K562 (cell line): ENCODE measurements around the gene DIPK1A. TPM values are rescaled to one million over a fixed set of nuclear protein-coding genes. Genes with fewer than 3 reads are reported as not detected.
A peak's percentile ranks its signal among the peaks of the same experiment; 100 is the strongest.

Experiments used
- ATAC-seq: fragments of 200-7000 bp; cut with Tn5 transposase; 3 replicates; pipeline ENCODE4 v1.9.1; 2020; ENCODE audit warnings: moderate library complexity
- BruUV-seq: library from RNA; stranded (reverse); fragments of 400-500 nt; replicated peaks from 2 replicates; lab custom pipeline; 2021; lab: Mats Ljungman, UMichigan
- CTCF ChIA-PET: fragments of 300-600 bp; formaldehyde crosslinking; extraction: SDS; loops from one replicate; lab custom pipeline; 2021; ENCODE audit warnings: low intra/inter-chr PET ratio; lab: Yijun Ruan, JAX
- POLR2A ChIA-PET: fragments of 300-600, 350-650 bp; sonication (Branson Sonifier 250); formaldehyde crosslinking; extraction: SDS; loops from one replicate; lab custom pipeline; 2021; ENCODE audit warnings: antibody characterized with exemption, inconsistent platforms; lab: Yijun Ruan, JAX
- DNase-seq, 4 experiments: peaks; one replicate each; pipeline versions ENCODE4 v3.0.0 to v3.0.0-alpha.2; 2011 to 2018; ENCODE audit warnings: low spot score in 3 of 4, mixed read lengths in 3 of 4; ENCODE audit errors: extremely low read depth in 1 of 4
- FAIRE-seq: peaks from 2 replicates; lab custom pipeline; 2011; peaks lifted over from hg19 to GRCh38; lab: Jason Lieb, UNC
- H2AFZ ChIP-seq: 2 replicates; pipeline ENCODE4 v1.6.0; 2011; ENCODE audit warnings: low read depth, low read length, control low read depth, inconsistent platforms
- H3K27ac ChIP-seq: fragments of 200-600 bp; 3 replicates; pipeline ENCODE4 v1.8.0; 2011; ENCODE audit warnings: low read depth, mild to moderate bottlenecking, control low read depth, inconsistent platforms, low read length, moderate library complexity, mixed read lengths; ENCODE audit errors: extremely low read depth
- H3K27me3 ChIP-seq, 2 experiments: fragments of 300-600 bp in 1 of 2; 2 replicates in 1 of 2; 3 replicates in 1 of 2; pipeline versions ENCODE4 v1.6.0 to v1.8.0; 2011; ENCODE audit warnings: inconsistent platforms in 2 of 2, low read length in 2 of 2, mild to moderate bottlenecking in 1 of 2, mixed read lengths in 1 of 2, moderate library complexity in 1 of 2; ENCODE audit not compliant: control insufficient read depth in 2 of 2, insufficient read depth in 2 of 2
- H3K36me3 ChIP-seq: fragments of 300-600 bp; 3 replicates; pipeline ENCODE4 v1.8.0; 2011; ENCODE audit warnings: mild to moderate bottlenecking, low read length, inconsistent platforms; ENCODE audit not compliant: control insufficient read depth, insufficient read depth
- H3K4me1 ChIP-seq, 2 experiments: fragments of 200-600 bp in 1 of 2; replicated peaks in 1 of 2; 2 replicates in 1 of 2; 3 replicates in 1 of 2; pipeline versions ENCODE4 v1.5.1 to v1.8.0; 2011; ENCODE audit warnings: inconsistent platforms in 2 of 2, low read length in 2 of 2, mild to moderate bottlenecking in 1 of 2, mixed read lengths in 1 of 2, moderate library complexity in 1 of 2; ENCODE audit not compliant: control insufficient read depth in 2 of 2, insufficient read depth in 2 of 2
- H3K4me2 ChIP-seq: 2 replicates; pipeline ENCODE4 v1.6.1; 2011; ENCODE audit warnings: low read length, control low read depth, inconsistent platforms, mixed read lengths; ENCODE audit not compliant: insufficient read depth
- H3K4me3 ChIP-seq: fragments of 200-600 bp; sonication (generic), shearing (Covaris generic); 2 replicates; pipeline ENCODE4 v1.5.1; 2016; ENCODE audit warnings: control low read depth, inconsistent platforms
- H3K79me2 ChIP-seq: fragments of 200-600 bp; 3 replicates; pipeline ENCODE4 v1.8.0; 2011; ENCODE audit warnings: low read length, inconsistent platforms; ENCODE audit not compliant: control insufficient read depth, insufficient read depth
- H3K9ac ChIP-seq, 2 experiments: 2 replicates each; pipeline versions ENCODE4 v1.6.0 to v1.6.1; 2011; ENCODE audit warnings: low read depth in 2 of 2, low read length in 2 of 2, control low read depth in 1 of 2, inconsistent platforms in 1 of 2, mild to moderate bottlenecking in 1 of 2, mixed read lengths in 1 of 2; ENCODE audit not compliant: insufficient read depth in 1 of 2
- H3K9me1 ChIP-seq: one replicate; pipeline ENCODE4 v1.6.0; 2011; ENCODE audit warnings: inconsistent platforms, mild to moderate bottlenecking, low read length, moderate library complexity; ENCODE audit not compliant: control insufficient read depth, insufficient read depth
- H3K9me3 ChIP-seq: replicated peaks from 2 replicates; pipeline ENCODE4 v1.5.1; 2011; ENCODE audit warnings: low read depth, low read length, inconsistent platforms; ENCODE audit not compliant: control insufficient read depth, insufficient read depth
- H4K20me1 ChIP-seq: replicated peaks from 2 replicates; pipeline ENCODE4 v1.6.1; 2011; ENCODE audit warnings: low read length, inconsistent platforms, mixed read lengths; ENCODE audit not compliant: control insufficient read depth, insufficient read depth
- FOXJ2 ChIP-seq: fragments of 200-800 bp; sonication (Bioruptor generic); IDR thresholded peaks from 2 replicates; pipeline ENCODE4 v1.6.1; 2016; ENCODE audit warnings: missing genetic modification characterization, missing compliant biosample characterization
- GTF2B ChIP-seq: IDR thresholded peaks from 2 replicates; pipeline ENCODE4 v1.6.1; 2011; ENCODE audit not compliant: insufficient read length; ENCODE audit errors: extremely low read depth
- KLF1 ChIP-seq: fragments of 450-650 bp; IDR thresholded peaks from 2 replicates; pipeline ENCODE4 v1.6.1; 2016; ENCODE audit warnings: missing genetic modification characterization, missing compliant biosample characterization
- NBN ChIP-seq: fragments of 450-650 bp; IDR thresholded peaks from 2 replicates; pipeline ENCODE4 v1.6.1; 2016; ENCODE audit warnings: low read depth, mild to moderate bottlenecking
- NFATC3 ChIP-seq: fragments of 450-650 bp; IDR thresholded peaks from 2 replicates; pipeline ENCODE4 v1.6.1; 2017; ENCODE audit warnings: mild to moderate bottlenecking
- PBX2 ChIP-seq, 2 experiments: IDR thresholded peaks in 1 of 2; conservative IDR thresholded peaks in 1 of 2; 2 replicates each; pipeline ENCODE4 v1.6.1; 2016; ENCODE audit warnings: low read depth in 2 of 2, mild to moderate bottlenecking in 1 of 2, missing compliant biosample characterization in 1 of 2, missing genetic modification characterization in 1 of 2, moderate library complexity in 1 of 2
- PTBP1 ChIP-seq: fragments of 200-400 bp; formaldehyde crosslinking; IDR thresholded peaks from 2 replicates; pipeline ENCODE4 v1.6.1; 2017; ENCODE audit warnings: low read depth, low read length
- RBFOX2 ChIP-seq: fragments of 200-400 bp; formaldehyde crosslinking; IDR thresholded peaks from 2 replicates; pipeline ENCODE4 v1.6.1; 2017; ENCODE audit warnings: low read depth, mild to moderate bottlenecking, low read length, moderate library complexity
- TAF7 ChIP-seq: fragments of 450-650 bp; IDR thresholded peaks from 2 replicates; pipeline ENCODE4 v1.6.1; 2016; ENCODE audit warnings: missing genetic modification characterization, missing compliant biosample characterization
- U2AF1 ChIP-seq: fragments of 200-400 bp; formaldehyde crosslinking; optimal IDR thresholded peaks from 2 replicates; pipeline ENCODE3; 2017; ENCODE audit warnings: mild to moderate bottlenecking, low read depth, low read length, moderate library complexity
- ZC3H8 ChIP-seq: fragments of 450-650 bp; IDR thresholded peaks from 2 replicates; pipeline ENCODE4 v1.6.1; 2017
- ZKSCAN3 ChIP-seq: fragments of 250-450 bp; sonication (Bioruptor Pico); IDR thresholded peaks from 2 replicates; pipeline ENCODE4 v1.4.0; 2020
- ZNF277 ChIP-seq: fragments of 250-450 bp; sonication (Bioruptor Pico); IDR thresholded peaks from 2 replicates; pipeline ENCODE4 v1.8.0; 2022; ENCODE audit warnings: inconsistent platforms, mild to moderate bottlenecking, moderate library complexity, borderline replicate concordance
- ZNF354B ChIP-seq: fragments of 250-450 bp; sonication (Bioruptor Pico); IDR thresholded peaks from 2 replicates; pipeline ENCODE4 v1.4.0; 2020
- ZNF408 ChIP-seq: fragments of 250-450 bp; sonication (Bioruptor Pico); IDR thresholded peaks from 2 replicates; pipeline ENCODE4 v1.4.0; 2020; ENCODE audit warnings: low read depth, mild to moderate bottlenecking, moderate library complexity
- ZNF512 ChIP-seq: IDR thresholded peaks from 2 replicates; pipeline ENCODE4 v1.6.1; 2016; ENCODE audit warnings: missing genetic modification characterization, missing compliant biosample characterization
- WGBS: fragments of 100-300 bp; shearing (Covaris generic); methylation state at CpG from one replicate; pipeline ENCODE4 v1.1.6; 2016; ENCODE audit warnings: low coverage, mixed read lengths; ENCODE audit not compliant: insufficient coverage; ENCODE audit errors: missing lambda C conversion rate; 5-methylcytosine and 5-hydroxymethylcytosine counted together
- in situ Hi-C: fragments of 300-500 bp; cut with MboI; formaldehyde crosslinking; loops from 4 replicates; pipeline ENCODE4 v1.15.0; 2018; ENCODE audit warnings: inconsistent platforms, mixed read lengths
- intact Hi-C: fragments of 100-400 bp; cut with micrococcal nuclease; formaldehyde crosslinking; loops from 2 replicates; pipeline ENCODE4 v1.14.2; 2022
- polyA plus RNA-seq, 8 experiments: library from polyadenylated mRNA; depleted of rRNA in 4 of 8; stranded (reverse) in 5 of 8; unstranded in 3 of 8; fragments of >200 nt; fragmentation: Nextera tagmentation in 2 of 8; fragmentation: Illumina TruSeq in 1 of 8; extraction: Ambion mirVana in 2 of 8; extraction: Trizol in 1 of 8; gene quantifications; 2 replicates each; pipeline versions ENCODE4 v1.2.1 to v1.2.3, GENCODE V29; 2011 to 2014; ENCODE audit warnings: inconsistent platforms in 1 of 8, missing spikeins in 1 of 8
- total RNA-seq, 7 experiments: library from RNA; depleted of rRNA in 6 of 7; stranded (reverse); fragments of >200 nt in 6 of 7; fragmentation: Illumina TruSeq in 2 of 7; extraction: Trizol in 2 of 7; gene quantifications; 2 replicates each; pipeline versions ENCODE4 v1.2.1 to v1.2.3, GENCODE V29; 2011 to 2021; ENCODE audit warnings: low replicate concordance in 1 of 7

Gene DIPK1A
- total and polyA plus RNA-seq, 9 of the 15 experiments (the other 6 are each of a cell fraction or from before 2014, with no cell fraction given) = 0.54 to 2.5 (median 1.3) TPM

- intact Hi-C loops (no loop called here), in situ Hi-C loops (no loop called here)
- WGBS = 0% methylated on average over 3 of the region's 3 CpGs
- no peaks in the 10 kb centered on the region for H3K36me3 ChIP-seq
- H3K27ac ChIP-seq = peak overlapping the region; percentile 71
- peak; percentile 88 for ATAC-seq
- POLR2A ChIA-PET = interaction anchor here (0.6 to 3.2 kb wide), 6 partner anchors 12 to 40 kb away, joined by 3 to 15 read pairs (median 8); partner anchors contain the start of gene RPL5
- DNase-seq = peak; percentile 21 to 72 (median 44)
- H3K9ac ChIP-seq = peak overlapping the region in 1 of 2 experiments; percentile 60; a peak in 2 of 4 replicates
- no peaks in the 10 kb centered on the region for H3K27me3 ChIP-seq
- peak overlapping the region; percentile 78 for H3K4me2 ChIP-seq
- no peaks in the 10 kb centered on the region for H3K9me3 ChIP-seq
- no peak overlapping the region for H3K4me3 ChIP-seq
- H3K9me1 ChIP-seq = no peaks in the 10 kb centered on the region
- BruUV-seq = no TSS peak
- no peaks in the 10 kb centered on the region for H3K79me2 ChIP-seq
- CTCF ChIA-PET = no interaction called here
- FAIRE-seq = peak; percentile 87
- H2AFZ ChIP-seq = peak overlapping the region; percentile 92
- H4K20me1 ChIP-seq = no peaks in the 10 kb centered on the region
- H3K4me1 ChIP-seq = peaks cover 8 to 17% of the 10 kb centered on the region in 2 experiments; a peak in 3 of 5 replicates
- TF ChIP-seq KLF1 (tag) (no peak), ZNF277 (CRISPR knock-in tag) (no peak), NFATC3 (no peak), PTBP1 (no peak), FOXJ2 (tag) (no peak), ZC3H8 (no peak), GTF2B (no peak), ZNF354B (CRISPR knock-in tag) (no peak), U2AF1 (no peak), ZNF512 (tag) (peak; percentile 79), TAF7 (no peak), RBFOX2 (no peak), ZKSCAN3 (CRISPR knock-in tag) (no peak), PBX2 (CRISPR knock-in tag; IDR thresholded peaks at IDR 0.05; ENCODE audit: low read depth) (no peak), PBX2 (tag; conservative IDR thresholded peaks at IDR 0.05; ENCODE audit: low read depth) (0 out of 2 replicates have a peak, but pooled peaks have one; percentile 11), ZNF408 (CRISPR knock-in tag) (no peak), NBN (peak; percentile 78; the same call in 1 of the 2 replicates)
Measured at GRCh38 chr1:92792340-92792782, 168.9 kb downstream of the DIPK1A start.
